K562 (cell line): ENCODE data around the gene CEBPE. TPM values are rescaled to one million over a fixed set of nuclear protein-coding genes. Genes with fewer than 3 reads are reported as not detected.

Source experiments
- CHCHD3 ChIP-seq: fragments of 250-450 bp; sonication (Bioruptor Pico); IDR thresholded peaks from 2 replicates; pipeline ENCODE4 v2.1.2; 2022; ENCODE audit warnings: mild to moderate bottlenecking
- DDX20 ChIP-seq: fragments of 450-650 bp; IDR thresholded peaks from 2 replicates; pipeline ENCODE4 v1.6.1; 2016; ENCODE audit warnings: missing genetic modification characterization, low read depth, mild to moderate bottlenecking, missing compliant biosample characterization, moderate library complexity
- DNMT1 ChIP-seq: fragments of 450-650 bp; IDR thresholded peaks from 2 replicates; pipeline ENCODE4 v1.6.1; 2016; ENCODE audit warnings: antibody characterized with exemption, mild to moderate bottlenecking
- ELF1 ChIP-seq: fragments of 200-800 bp; sonication (Bioruptor generic); IDR thresholded peaks from 2 replicates; pipeline ENCODE4 v1.6.1; 2016; ENCODE audit warnings: missing genetic modification characterization, missing compliant biosample characterization
- FOXJ3 ChIP-seq: sonication (generic); formaldehyde crosslinking; IDR thresholded peaks from 2 replicates; pipeline ENCODE4 v1.4.0; 2020; ENCODE audit warnings: mild to moderate bottlenecking, missing genetic modification reagents
- FUS ChIP-seq: fragments of 200-400 bp; formaldehyde crosslinking; optimal IDR thresholded peaks from 2 replicates; pipeline ENCODE3; 2017; ENCODE audit warnings: low read depth, low read length
- HDAC2 ChIP-seq: fragments of 450-650 bp; IDR thresholded peaks from 2 replicates; pipeline ENCODE4 v1.6.1; 2016; ENCODE audit warnings: mild to moderate bottlenecking
- ILF3 ChIP-seq: fragments of 450-650 bp; IDR thresholded peaks from 2 replicates; pipeline ENCODE4 v1.6.1; 2018; ENCODE audit warnings: antibody characterized with exemption, mild to moderate bottlenecking, moderate library complexity, borderline replicate concordance
- MXI1 ChIP-seq: IDR thresholded peaks from 2 replicates; pipeline ENCODE4 v1.6.1; 2011; ENCODE audit warnings: low read depth, mild to moderate bottlenecking, improper control_type of control experiment, low read length
- NR1H2 ChIP-seq: sonication (generic); formaldehyde crosslinking; IDR thresholded peaks from 2 replicates; pipeline ENCODE4 v1.4.0; 2020; ENCODE audit warnings: mild to moderate bottlenecking, missing genetic modification reagents
- POLR3G ChIP-seq: IDR thresholded peaks from 2 replicates; pipeline ENCODE4 v1.6.1; 2011; ENCODE audit not compliant: insufficient read length, insufficient replicate concordance; ENCODE audit errors: extremely low read depth
- PRPF4 ChIP-seq: fragments of 200-400 bp; formaldehyde crosslinking; IDR thresholded peaks from one replicate; pipeline ENCODE4 v1.6.1; 2017; ENCODE audit warnings: low read length, low read depth, mild to moderate bottlenecking; ENCODE audit not compliant: insufficient read depth, poor library complexity, severe bottlenecking
- RAD51 ChIP-seq: fragments of 450-650 bp; IDR thresholded peaks from 2 replicates; pipeline ENCODE4 v1.7.1; 2016; ENCODE audit warnings: low read depth, mild to moderate bottlenecking, borderline replicate concordance
- SAP30 ChIP-seq: fragments of 200-600 bp; sonication (generic); IDR thresholded peaks from 2 replicates; pipeline ENCODE4 v1.6.1; 2012; ENCODE audit warnings: borderline replicate concordance, low read depth, mild to moderate bottlenecking, moderate library complexity, low read length, control low read depth, inconsistent platforms; ENCODE audit not compliant: insufficient read depth, poor library complexity, severe bottlenecking
- SRF ChIP-seq, 2 experiments: fragments of 250-450, 450-650 bp in 1 of 2; sonication (Bioruptor Pico) in 1 of 2; sonication (generic) in 1 of 2; formaldehyde crosslinking; IDR thresholded peaks; 2 replicates each; pipeline versions ENCODE4 v1.5.0 to v1.5.1; 2020 to 2022; ENCODE audit warnings: mild to moderate bottlenecking in 1 of 2, missing genetic modification reagents in 1 of 2
- ZKSCAN3 ChIP-seq: fragments of 250-450 bp; sonication (Bioruptor Pico); IDR thresholded peaks from 2 replicates; pipeline ENCODE4 v1.4.0; 2020
- polyA plus RNA-seq, 8 experiments: library from polyadenylated mRNA; depleted of rRNA in 4 of 8; stranded (reverse) in 5 of 8; unstranded in 3 of 8; fragments of >200 nt; fragmentation: Nextera tagmentation in 2 of 8; fragmentation: Illumina TruSeq in 1 of 8; extraction: Ambion mirVana in 2 of 8; extraction: Trizol in 1 of 8; gene quantifications; 2 replicates each; pipeline versions ENCODE4 v1.2.1 to v1.2.3, GENCODE V29; 2011 to 2014; ENCODE audit warnings: inconsistent platforms in 1 of 8, missing spikeins in 1 of 8
- total RNA-seq, 7 experiments: library from RNA; depleted of rRNA in 6 of 7; stranded (reverse); fragments of >200 nt in 6 of 7; fragmentation: Illumina TruSeq in 2 of 7; extraction: Trizol in 2 of 7; gene quantifications; 2 replicates each; pipeline versions ENCODE4 v1.2.1 to v1.2.3, GENCODE V29; 2011 to 2021; ENCODE audit warnings: low replicate concordance in 1 of 7
- TF ChIP-seq, protein P1 (sequence below), 3 experiments: IDR thresholded peaks in 2 of 3; conservative IDR thresholded peaks in 1 of 3; 2 replicates each; pipeline ENCODE4 v1.5.1; 2011 to 2012; ENCODE audit warnings: low read length in 3 of 3, mild to moderate bottlenecking in 3 of 3, control low read depth in 2 of 3, improper control_type of control experiment in 1 of 3, inconsistent platforms in 1 of 3, low read depth in 1 of 3, mixed read lengths in 1 of 3, moderate library complexity in 1 of 3; ENCODE audit not compliant: insufficient read depth in 2 of 3
- TF ChIP-seq, protein P2 (sequence below): fragments of 450-650 bp; IDR thresholded peaks from 2 replicates; pipeline ENCODE4 v1.6.1; 2016
- TF ChIP-seq, protein P3 (sequence below): fragments of 250-450 bp; sonication (Bioruptor Pico); IDR thresholded peaks from 2 replicates; pipeline ENCODE4 v1.5.0; 2021
- TF ChIP-seq, protein P4 (sequence below): fragments of 450-650 bp; IDR thresholded peaks from 2 replicates; pipeline ENCODE4 v1.6.1; 2016; ENCODE audit warnings: antibody characterized with exemption
- TF ChIP-seq, protein P5 (sequence below): fragments of 450-650 bp; conservative IDR thresholded peaks from 2 replicates; pipeline ENCODE4 v1.6.1; 2016; ENCODE audit warnings: missing genetic modification characterization, low read depth, mild to moderate bottlenecking, control low read depth, missing compliant biosample characterization

Gene CEBPE
- total and polyA plus RNA-seq, 9 of the 15 experiments (the other 6 are each of a cell fraction or from before 2014, with no cell fraction given): 0.09 to 0.15 (median 0.13) TPM; not detected in 6

DNA sequence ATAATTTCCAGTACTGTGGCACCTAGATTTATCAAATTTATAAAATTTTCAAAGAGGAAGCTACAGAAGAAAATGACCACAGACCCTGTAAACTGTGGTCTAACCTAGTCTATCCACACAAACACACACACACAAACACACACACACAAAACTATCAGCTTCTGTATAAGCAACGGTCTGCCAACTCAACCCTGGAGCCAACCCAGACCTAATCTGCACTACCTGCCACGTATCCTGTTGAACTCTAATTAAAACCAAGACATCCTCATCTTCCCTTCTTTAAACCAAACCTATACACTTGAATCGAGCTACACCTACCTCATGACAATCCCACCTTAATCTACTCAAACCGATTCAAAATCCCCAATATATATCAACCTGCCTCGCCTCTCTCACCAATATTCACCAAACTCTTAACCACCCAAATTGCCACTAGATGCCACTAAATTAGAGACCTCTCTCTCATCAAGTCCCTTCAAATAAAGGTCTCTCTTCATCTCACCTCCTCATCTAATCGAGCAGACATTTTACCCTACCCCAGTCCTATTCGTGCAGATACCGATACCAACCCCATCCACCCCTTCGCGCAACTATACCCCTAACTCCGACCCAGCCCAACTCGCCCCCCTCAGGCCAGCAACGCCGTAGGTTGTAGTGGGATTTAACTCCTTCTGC is 24.9 kb downstream of the CEBPE start (continued):
- TF ChIP-seq, protein P1, sequence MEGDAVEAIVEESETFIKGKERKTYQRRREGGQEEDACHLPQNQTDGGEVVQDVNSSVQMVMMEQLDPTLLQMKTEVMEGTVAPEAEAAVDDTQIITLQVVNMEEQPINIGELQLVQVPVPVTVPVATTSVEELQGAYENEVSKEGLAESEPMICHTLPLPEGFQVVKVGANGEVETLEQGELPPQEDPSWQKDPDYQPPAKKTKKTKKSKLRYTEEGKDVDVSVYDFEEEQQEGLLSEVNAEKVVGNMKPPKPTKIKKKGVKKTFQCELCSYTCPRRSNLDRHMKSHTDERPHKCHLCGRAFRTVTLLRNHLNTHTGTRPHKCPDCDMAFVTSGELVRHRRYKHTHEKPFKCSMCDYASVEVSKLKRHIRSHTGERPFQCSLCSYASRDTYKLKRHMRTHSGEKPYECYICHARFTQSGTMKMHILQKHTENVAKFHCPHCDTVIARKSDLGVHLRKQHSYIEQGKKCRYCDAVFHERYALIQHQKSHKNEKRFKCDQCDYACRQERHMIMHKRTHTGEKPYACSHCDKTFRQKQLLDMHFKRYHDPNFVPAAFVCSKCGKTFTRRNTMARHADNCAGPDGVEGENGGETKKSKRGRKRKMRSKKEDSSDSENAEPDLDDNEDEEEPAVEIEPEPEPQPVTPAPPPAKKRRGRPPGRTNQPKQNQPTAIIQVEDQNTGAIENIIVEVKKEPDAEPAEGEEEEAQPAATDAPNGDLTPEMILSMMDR (IDR thresholded peaks at IDR 0.05 in 2 of 3, conservative IDR thresholded peaks at IDR 0.05 in 1 of 3; ENCODE audit: insufficient read depth in 2 of 3, low read depth in 1 of 3, low read length in 3 of 3): peak; percentile 45 to 46 (median 46); a peak in 4 of 6 replicates
- TF ChIP-seq DDX20 (tag): no peak
- TF ChIP-seq, protein P2, sequence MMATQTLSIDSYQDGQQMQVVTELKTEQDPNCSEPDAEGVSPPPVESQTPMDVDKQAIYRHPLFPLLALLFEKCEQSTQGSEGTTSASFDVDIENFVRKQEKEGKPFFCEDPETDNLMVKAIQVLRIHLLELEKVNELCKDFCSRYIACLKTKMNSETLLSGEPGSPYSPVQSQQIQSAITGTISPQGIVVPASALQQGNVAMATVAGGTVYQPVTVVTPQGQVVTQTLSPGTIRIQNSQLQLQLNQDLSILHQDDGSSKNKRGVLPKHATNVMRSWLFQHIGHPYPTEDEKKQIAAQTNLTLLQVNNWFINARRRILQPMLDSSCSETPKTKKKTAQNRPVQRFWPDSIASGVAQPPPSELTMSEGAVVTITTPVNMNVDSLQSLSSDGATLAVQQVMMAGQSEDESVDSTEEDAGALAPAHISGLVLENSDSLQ: no peak
- peak; percentile 18; the same call in 1 of the 2 replicates for TF ChIP-seq RAD51
- TF ChIP-seq ILF3: no peak
- TF ChIP-seq CHCHD3 (CRISPR knock-in tag): no peak
- no peak for TF ChIP-seq SAP30
- no peak for TF ChIP-seq FUS
- TF ChIP-seq ZKSCAN3 (CRISPR knock-in tag): peak; percentile 65; the same call in 1 of the 2 replicates
- no peak for TF ChIP-seq MXI1
- TF ChIP-seq, protein P3, sequence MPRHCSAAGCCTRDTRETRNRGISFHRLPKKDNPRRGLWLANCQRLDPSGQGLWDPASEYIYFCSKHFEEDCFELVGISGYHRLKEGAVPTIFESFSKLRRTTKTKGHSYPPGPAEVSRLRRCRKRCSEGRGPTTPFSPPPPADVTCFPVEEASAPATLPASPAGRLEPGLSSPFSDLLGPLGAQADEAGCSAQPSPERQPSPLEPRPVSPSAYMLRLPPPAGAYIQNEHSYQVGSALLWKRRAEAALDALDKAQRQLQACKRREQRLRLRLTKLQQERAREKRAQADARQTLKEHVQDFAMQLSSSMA (CRISPR knock-in tag): no peak
- no peak; the same call in 1 of the 2 replicates for TF ChIP-seq HDAC2
- TF ChIP-seq, protein P4, sequence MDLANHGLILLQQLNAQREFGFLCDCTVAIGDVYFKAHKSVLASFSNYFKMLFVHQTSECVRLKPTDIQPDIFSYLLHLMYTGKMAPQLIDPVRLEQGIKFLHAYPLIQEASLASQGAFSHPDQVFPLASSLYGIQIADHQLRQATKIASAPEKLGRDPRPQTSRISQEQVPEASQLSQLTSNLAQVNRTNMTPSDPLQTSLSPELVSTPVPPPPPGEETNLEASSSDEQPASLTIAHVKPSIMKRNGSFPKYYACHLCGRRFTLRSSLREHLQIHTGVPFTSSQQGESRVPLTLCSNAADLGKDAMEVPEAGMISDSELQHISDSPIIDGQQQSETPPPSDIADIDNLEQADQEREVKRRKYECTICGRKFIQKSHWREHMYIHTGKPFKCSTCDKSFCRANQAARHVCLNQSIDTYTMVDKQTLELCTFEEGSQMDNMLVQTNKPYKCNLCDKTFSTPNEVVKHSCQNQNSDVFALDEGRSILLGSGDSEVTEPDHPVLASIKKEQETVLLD: no peak; the same call in 1 of the 2 replicates
- TF ChIP-seq, protein P5, sequence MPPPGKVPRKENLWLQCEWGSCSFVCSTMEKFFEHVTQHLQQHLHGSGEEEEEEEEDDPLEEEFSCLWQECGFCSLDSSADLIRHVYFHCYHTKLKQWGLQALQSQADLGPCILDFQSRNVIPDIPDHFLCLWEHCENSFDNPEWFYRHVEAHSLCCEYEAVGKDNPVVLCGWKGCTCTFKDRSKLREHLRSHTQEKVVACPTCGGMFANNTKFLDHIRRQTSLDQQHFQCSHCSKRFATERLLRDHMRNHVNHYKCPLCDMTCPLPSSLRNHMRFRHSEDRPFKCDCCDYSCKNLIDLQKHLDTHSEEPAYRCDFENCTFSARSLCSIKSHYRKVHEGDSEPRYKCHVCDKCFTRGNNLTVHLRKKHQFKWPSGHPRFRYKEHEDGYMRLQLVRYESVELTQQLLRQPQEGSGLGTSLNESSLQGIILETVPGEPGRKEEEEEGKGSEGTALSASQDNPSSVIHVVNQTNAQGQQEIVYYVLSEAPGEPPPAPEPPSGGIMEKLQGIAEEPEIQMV (tag): no peak
- no peak for TF ChIP-seq SRF (CRISPR knock-in tag; IDR thresholded peaks at IDR 0.05)
- TF ChIP-seq FOXJ3 (CRISPR knock-in tag): no peak
- TF ChIP-seq POLR3G: no peak
- no peak for TF ChIP-seq NR1H2 (CRISPR knock-in tag)
- TF ChIP-seq PRPF4: no peak
- 0 out of 2 replicates have a peak, but pooled peaks have one; percentile 83 for TF ChIP-seq DNMT1
- no peak for TF ChIP-seq ELF1 (tag)
